Hematopoietic multipotent progenitor cell treated with erythropoietin and hydrocortisone succinate and interleukin-3 and kit ligand, for 4 days (in vitro differentiated cells): ENCODE results near the gene TMEM234.

Experiments
- DNase-seq: peaks from one replicate; pipeline ENCODE4 v3.0.0-alpha.2; 2015

The TMEM234 gene

DNA sequence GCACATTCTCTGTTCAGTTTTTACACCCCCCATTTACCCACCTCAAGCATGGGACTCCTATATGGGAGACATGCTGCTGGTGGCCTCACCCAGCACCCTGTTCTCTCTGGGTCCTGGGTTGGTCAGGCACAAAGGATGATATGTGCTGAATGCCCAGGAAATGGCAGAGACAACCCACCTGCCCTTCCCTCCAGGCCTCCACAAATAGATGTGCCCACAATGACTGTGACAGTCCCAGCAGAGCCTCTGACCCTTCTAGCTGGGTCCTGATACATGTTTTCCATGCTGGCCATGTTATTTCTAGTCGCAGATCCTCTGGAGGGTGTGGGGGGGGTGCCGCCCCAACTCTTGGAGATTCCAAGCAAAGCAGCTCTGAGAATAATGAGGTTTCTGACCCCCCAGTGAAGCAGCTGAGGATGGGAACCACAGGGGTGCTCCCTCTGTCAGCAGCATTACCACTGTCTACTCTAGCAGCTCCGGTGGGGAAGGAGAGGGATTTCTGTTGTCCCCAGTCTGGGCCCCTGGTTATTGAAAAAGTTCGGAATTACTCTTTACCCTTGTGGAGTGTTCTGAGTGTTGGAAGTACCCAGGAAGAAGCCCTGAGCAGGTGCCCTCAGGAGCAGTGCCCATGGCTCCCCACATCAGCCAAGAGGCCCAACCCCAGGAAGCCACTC, 23.0 kb downstream of the TMEM234 start:
- no peak for DNase-seq

DNA sequence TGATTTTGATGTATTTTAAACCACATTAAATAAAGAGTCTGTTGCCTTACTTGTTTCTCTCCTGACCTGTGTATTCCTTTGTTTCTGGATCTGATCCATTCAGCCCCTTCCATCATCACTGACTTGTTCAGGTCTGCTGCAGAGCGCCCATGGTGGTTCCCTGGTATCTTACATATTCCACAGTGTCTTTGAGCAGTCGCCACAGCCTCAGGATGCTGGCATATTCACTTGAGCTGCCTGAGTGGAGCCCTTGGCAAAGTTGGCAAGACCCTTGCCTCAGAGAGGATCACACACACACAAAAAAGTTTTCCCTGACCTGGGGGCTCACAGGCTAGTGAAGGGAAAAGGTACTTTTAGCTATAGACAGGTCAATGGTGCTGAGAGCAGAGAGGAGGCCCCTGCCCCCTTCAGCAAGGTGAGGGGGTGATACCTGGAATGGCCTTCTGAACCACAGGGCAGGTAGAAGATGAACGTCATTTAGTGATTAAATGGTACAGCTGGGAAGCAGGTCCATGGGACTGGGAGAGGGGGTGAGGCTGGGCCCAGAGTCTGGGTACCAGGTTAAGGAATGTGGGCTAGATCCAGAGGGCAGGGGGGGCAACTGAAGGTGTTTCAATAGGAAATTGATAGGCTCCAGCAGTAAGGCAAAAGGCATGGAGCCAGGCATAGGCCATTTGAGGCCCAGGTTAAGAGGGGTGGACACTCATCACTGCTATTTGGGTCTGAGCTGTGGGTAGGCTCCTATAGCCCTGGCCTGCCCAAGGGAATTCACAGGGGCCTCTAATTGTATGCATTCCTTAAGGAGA, 23.7 kb downstream of the TMEM234 start:
- no peak for DNase-seq

DNA sequence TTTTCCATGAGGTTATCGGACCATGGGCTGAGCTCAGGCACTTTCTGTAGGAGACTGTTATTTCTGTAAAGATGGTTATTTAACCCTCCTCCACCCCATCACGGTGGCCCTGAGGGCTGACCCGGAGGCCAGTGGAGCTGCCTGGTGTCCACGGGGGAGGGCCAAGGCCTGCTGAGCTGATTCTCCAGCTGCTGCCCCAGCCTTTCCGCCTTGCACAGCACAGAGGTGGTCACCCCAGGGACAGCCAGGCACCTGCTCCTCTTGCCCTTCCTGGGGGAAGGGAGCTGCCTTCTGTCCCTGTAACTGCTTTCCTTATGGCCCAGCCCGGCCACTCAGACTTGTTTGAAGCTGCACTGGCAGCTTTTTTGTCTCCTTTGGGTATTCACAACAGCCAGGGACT, 24.3 kb downstream of the TMEM234 start:
- no peak for DNase-seq

DNA sequence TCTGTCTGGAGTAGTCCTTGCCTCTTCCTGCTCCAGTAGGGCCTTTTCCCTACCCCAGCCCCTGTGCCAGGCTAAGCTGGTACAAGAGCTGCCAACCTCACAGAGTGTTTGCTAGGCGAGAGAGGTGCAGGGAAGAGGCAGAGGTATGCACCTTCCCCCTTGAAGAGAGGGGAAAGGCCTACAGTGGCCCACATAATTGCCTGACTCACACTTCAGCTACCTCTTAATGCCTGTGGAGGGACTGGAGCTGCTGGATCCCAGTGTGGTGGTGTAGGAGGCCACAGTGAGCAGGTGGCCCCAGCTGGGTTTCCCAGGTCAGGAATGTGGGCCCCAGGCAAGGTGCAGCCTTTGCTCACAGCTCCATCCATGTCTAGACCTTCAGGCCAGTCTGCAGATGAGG, 25.1 kb downstream of the TMEM234 start:
- DNase-seq, result no peak

DNA sequence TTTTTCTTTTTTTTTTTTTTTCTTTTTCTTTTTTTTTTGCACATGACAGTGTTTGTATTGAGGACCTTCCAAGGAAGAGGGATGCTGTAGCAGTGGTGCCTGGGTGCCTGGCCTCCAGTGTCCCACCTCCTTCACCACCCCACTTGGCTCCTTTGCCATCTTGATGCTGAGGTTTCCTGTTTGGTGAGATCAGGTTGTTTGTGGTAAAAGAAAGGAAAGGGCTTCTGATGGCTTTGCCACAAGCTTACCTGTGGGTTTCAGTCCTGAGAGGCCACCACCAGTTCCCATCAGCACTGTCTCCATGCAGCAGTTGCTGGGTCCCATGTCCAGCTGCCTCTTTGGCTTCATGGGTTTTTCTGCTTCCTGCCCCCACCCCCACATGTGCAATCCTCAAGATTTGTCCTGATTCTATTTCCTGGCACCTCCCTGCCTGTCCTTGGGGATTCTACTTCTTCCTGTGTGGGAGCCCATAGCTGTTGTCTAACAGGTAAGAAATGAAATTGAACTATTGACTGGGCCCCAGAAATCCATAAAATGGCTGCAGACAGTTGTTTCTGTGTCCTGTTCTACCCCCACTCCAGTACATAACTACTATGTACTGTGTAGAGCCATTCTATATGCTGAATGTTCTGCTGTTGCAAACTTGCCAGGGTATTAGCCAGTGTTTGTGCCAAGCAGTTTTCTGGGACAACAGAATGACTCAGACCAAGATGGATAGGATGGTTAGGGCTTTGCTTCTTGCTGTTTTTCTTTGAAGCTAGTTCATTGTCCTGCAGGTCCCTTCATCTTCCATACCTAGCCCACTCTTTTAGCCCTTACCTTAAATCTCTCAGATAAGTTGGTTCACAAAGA, 26.0 kb downstream of the TMEM234 start:
- peak; percentile 19 for DNase-seq

DNA sequence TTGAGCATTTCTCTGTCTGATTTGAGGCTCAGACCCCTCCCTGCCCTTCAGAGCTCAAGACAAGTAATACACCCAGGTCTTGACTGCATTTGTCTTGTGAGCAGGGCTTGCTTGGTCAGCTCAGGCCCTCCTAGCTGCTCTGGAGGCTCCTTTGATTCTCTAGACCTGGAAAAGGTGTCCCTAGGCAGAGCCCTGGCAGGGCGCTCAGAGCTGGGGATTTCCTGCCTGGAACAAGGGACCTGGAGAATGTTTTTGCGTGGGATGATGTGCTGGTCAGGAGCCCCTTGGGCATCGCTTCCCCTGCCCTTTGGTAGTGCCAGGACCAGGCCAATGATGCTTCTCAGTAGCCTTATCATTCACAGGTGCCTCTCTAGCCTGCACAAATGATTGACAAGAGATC, 26.6 kb downstream of the TMEM234 start:
- no peak for DNase-seq

DNA sequence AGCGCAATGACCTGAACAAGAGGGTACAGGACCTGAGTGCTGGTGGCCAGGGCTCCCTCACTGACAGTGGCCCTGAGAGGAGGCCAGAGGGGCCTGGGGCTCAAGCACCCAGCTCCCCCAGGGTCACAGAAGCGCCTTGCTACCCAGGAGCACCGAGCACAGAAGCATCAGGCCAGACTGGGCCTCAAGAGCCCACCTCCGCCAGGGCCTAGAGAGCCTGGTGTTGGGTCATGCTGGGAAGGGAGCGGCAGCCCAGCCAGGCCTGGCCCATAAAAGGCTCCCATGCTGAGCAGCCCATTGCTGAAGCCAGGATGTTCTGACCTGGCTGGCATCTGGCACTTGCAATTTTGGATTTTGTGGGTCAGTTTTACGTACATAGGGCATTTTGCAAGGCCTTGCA, 27.2 kb downstream of the TMEM234 start:
- no peak for DNase-seq

DNA sequence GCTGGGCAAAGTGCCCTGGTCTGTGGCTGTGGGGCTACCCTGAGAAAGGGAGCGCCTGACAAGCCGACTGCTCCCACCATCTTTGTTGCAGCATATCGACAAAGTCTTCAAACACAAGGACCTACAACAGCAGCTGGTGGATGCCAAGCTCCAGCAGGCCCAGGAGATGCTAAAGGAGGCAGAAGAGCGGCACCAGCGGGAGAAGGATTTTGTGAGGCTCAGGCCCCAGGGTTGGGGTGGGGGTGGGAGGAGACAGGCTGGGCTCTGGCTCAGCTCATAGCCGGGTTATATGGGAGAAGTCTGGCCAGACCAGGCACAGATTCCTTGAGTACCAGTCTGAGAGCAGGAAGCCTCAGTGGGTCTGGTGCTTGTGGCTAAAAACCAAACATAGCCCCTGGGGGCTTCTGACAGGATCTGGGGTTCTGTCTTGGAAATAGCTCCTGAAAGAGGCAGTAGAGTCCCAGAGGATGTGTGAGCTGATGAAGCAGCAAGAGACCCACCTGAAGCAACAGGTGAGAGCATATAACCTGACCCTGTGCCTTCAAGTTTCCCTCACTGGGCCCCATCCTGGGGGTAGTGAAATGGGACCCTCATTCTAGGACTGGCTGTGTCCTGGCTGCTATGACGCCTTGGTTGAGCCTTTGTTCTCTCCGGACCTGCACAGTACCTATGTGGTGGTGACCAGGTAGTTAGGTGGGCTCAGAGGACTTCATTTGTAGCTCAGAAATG, 29.8 kb downstream of the TMEM234 start:
- no peak for DNase-seq

DNA sequence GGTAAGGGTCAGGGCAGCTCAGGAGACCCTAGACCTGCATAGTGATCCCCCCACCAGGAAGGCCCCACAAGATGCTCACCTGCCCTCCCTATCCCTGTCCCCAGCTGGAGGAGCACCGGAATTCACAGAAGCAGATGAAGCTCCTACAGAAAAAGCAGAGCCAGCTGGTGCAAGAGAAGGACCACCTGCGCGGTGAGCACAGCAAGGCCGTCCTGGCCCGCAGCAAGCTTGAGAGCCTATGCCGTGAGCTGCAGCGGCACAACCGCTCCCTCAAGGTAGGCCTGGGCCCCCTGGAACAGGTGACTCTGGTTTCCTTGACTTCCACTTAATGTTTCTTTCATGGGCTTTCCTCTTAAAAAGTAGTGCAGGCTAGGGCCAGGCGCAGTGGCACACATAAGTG, 34.3 kb downstream of the TMEM234 start:
- DNase-seq, result no peak

DNA sequence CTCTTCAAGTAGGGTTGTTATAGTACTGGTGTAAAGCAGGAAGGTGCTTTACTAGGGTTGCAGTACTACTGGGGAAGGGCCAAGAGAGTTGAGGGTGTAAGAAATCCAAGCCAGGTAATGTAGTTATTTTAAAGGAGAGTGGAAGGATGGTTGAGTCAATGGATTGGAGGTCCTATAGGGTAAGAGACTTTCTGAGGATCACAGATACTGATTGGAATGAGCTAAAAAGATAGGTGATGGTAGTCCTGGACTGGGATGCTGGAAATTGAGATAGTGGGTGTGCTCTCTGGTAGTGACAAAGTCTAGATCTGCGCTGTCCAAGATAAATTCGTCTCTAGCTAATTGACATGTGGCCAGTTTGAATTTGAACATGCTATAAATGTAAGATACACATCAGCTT, 35.7 kb downstream of the TMEM234 start:
- DNase-seq, result no peak

DNA sequence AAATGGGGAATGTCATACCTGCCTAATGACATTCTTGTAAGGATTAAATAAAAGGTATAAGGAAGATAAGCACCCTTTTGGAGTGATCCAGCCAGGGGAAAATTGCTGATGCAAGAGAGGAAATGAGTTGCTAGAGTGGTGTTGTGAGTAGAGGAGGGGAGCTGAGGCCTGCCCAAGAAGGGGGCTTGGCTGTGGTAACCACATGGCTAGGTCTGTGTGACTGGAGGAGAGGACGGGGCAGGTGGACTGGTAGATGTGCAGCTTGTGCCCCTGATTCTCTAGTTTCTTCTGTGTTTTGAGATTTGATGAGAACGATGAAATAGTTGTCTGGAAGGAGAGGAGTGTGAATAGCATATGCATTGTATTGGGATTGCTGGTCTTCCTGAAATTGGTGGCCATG, 36.1 kb downstream of the TMEM234 start:
- DNase-seq, result no peak

DNA sequence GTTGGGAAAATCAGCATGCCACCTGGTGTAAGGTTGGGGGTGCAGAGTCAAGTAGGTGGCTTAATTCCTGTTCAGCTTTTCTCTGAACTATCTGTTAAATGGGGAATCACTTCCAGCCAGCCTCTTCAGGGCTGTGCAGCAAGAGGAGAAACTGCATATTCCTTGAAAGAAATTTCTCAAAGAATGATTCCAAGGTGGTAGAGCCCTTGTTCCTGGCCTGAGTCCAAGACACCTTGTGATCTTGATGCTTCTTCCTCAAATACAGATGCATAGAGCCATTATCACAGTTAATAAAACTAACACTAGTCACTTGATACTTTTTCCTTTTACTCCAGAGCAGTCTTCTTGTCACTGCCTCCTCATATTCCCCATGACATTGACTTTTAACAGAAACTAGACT, 37.5 kb downstream of the TMEM234 start:
- no peak for DNase-seq

DNA sequence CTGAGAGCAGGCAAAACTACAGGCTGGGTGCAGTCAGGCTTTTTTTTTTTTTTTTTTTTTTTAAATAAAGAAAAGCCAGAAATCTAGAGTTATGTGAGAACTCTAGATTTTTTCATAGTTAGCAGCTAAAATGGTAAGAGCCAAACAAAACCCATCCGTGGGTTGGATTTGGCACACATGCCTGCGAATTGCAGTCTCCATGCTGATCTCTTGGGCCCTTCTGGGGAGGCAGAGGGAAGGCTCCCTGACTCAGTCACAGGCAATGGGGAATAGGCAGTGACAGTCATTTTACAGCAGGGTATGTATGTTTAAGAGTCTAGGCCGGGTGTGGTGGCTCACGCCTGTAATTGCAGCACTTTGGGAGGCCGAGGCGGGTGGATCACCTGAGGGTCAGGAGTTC, 40.1 kb downstream of the TMEM234 start:
- no peak for DNase-seq

DNA sequence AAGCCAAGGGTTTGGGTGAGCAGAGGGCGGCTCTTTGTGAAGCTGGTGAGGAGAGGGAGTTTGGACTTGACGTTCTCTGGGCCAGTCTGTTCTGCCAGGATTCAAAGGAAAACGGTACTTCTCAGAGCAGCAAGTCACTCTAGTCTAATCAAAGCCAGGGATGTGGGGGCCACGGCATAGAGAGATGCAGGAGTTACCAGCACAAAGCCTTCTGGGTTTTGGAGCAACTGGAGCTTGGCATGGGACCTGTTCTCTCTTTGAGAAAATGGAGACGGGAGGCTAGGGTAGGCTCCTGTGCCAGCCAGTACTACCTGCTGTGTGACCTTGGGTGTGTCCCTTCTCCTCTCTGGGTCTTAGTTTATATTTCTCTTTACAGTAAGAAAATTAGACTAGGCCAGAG, 40.6 kb downstream of the TMEM234 start:
- DNase-seq, result no peak

DNA sequence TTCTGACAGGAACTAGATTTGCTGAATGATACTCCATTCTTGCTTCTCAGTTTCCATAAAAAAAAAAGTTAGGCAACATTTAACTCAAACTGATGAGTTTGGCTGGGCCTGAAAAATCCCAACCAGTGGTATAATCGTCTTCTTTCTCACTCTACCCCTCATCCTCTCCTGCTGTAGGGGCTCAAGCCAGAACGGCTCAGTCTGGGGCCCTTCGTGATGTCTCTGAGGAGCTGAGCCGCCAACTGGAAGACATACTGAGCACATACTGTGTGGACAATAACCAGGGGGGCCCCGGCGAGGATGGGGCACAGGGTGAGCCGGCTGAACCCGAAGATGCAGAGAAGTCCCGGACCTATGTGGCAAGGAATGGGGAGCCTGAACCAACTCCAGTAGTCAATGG, 41.1 kb downstream of the TMEM234 start:
- DNase-seq, result no peak

DNA sequence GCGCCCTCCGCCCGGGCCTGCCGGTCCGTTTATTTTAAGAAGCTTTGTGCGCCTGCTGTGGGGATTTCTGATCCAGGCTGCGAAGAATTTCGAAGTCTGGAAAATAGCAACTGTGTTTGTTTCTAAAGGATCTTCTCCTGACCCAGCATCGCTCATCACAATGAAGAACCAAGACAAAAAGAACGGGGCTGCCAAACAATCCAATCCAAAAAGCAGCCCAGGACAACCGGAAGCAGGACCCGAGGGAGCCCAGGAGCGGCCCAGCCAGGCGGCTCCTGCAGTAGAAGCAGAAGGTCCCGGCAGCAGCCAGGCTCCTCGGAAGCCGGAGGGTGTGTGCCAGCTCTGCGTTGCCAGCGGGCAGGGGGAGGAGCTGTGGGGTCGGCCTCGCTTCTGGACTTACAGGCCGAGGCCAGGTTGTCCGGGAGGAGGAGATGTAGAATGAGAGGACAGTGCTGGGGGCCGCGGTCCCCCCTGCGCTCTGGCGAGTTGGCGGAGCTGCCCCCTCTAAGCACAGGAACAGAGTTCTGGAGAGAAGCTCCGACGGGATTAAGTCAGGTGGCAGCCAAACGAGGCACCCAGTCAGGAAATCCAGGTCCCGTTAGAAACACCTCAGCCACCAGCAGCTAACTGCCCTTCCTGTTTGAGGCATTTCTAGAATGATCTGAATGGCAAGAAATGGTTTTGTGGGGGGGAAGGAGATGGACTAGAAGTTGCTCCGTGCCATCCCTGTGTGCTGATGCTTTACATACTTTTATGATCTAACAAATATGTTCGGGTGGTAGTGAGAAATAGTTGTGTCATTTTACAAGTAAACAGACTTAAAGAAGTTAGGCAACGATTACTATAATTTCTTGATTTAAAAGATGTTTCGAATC, 41.7 kb downstream of the TMEM234 start:
- peak; percentile 66 for DNase-seq

DNA sequence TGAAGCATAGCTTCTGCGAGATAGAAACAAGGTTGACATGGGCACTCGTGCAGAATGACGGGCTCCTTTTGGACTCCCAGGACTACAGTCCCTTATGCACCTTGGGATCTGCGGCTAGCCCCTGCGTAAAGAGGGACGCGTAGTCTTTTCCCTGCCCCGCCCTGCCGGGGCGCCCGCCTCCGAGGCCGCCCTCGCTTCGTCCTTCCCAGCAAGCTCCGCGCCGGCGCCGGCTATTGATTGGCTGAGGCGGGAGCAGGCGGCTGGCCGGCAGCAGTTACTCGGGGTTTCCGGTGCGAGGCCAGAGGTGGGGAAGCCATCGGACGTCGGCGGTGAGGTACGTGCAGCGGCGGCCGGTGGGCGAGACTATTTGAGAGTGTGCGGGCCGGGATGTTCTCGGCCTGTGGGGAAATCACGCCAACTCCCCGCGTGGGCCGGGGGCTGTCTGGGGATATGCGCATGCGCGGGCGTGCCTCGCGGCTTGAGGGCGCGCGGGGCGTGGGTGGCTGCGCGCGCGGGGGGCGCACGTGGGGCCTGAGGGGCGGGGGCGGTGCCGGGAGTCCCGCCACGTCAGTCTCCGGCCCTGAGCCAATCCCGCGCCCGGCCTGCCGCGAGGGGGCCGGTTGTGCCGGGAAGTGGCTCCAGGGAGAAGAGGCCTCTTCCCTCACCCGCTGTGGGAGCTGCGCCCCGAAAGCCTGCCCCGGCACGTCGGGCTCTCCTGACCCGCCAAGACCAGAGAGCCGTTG, 42.5 kb downstream of the TMEM234 start, which contains the start of gene TXLNA:
Gene TXLNA (plus strand): TSS at position 233 of the 743 bp plus-strand sequence. CDS start 671 bp downstream, outside the sequence.
- peak; percentile 97 for DNase-seq

DNA sequence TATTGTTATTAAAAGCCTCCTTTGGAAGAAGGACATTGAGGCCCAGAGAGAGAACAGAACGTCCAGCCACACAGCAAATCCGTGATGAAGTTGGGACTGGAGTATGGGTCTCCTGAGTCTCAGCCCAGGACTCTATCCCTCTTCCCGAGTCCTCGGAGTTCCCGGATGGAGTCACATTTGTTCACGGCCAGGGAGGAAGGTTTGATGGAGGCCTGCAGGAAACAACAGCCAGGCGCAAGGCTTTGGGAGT, 43.0 kb downstream of the TMEM234 start:
- DNase-seq, result no peak

DNA sequence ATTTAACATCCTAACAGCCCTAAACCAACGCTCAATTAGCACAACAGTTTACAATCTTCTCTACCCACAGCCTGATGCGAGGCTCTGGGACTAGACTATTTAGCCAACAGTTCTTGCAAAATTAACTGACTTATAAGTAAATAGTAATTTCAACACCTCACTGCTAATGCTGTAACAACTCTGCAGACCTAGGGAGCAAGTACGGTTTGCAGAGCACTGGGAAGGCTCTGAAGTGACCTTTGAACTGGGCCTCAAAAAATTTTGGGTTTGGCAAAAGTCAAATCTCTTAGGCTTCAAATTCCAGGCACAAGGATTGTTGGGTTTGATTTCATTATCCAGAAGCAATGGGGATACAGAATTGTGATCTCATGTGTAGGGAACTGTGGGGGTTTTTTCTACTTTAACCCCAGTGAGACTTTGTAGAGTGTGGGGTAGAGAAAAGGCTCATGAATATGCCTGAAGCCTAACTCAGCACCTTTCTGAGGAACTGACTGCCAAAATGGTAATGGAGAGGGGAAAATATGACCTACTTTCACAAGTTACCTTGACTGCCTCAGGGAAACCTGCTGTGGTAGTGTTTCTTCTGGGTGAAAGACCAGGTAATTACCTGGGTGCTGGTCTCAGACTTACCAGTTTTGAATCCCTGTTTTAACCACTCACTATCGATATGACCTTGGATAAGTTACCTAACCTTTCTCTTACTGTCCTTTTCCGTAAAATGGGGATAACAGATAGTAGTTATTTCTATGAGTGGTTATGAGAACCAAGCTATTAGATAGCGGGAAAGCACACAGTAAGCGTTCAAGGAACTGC, 43.6 kb downstream of the TMEM234 start:
- DNase-seq, result peak; percentile 43

DNA sequence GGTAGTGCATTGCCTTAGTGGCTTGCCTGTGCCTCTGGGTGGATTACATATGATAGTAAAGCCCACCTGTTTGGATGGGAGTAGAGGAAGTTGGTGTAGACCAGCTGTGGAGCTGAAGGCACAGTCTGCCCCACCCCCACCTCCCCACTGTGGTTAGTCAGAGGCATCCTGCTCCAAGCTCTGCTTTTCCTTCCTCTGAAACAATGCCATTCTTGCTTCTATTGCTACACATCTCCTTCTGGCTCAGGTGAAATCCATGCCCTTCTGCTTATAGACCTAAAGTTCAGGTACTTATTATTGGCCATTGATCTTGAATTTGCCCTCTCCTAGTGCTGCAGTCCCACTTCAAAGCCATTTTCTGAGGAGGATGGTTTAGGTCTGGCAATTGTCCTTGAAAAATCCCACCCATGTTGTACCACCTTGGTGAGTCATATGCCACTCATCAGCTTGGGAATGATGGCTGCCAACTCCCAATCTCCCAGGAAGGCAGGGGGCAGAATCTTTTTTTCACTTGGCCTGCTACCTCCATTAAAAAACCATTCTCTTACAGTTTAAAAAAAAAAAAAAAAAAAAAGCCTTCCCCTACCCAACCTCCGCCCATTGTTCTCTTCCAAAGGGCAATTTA, 49.4 kb downstream of the TMEM234 start:
- peak; percentile 43 for DNase-seq
